ENCODE data around the gene SLC51B.
"Not testable (repeated sequence)": the region's sequence is repeated elsewhere in the genome, so short reads cannot be mapped to it uniquely, and the experiment has no call there.

- not testable (repeated sequence) for TF ChIP-seq CTCF (conservative IDR thresholded peaks at IDR 0.05; ENCODE audit: low read depth, low read length); EZH2 (IDR thresholded peaks at IDR 0.05; ENCODE audit: borderline replicate concordance, low read depth, low read length, poor library complexity, severe bottlenecking)
These were observed 48.6 kb downstream of the SLC51B start for GRCh38 chr15:65093793-65094170.

Data from A673 (cell line).